Left ventricle myocardium superior (tissue), 1 donor: ENCODE data around the gene GNRH2. TPM values are rescaled to one million over a fixed set of nuclear protein-coding genes. Genes with fewer than 3 reads are reported as not detected.
"Not testable (repeated sequence)": the region's sequence is repeated elsewhere in the genome, so short reads cannot be mapped to it uniquely, and the experiment has no call there.

Experiments used
- ATAC-seq: fragments of 200-7000 bp; cut with Tn5 transposase; one replicate; pipeline ENCODE4 v1.9.1; 2020; ENCODE audit warnings: mild to moderate bottlenecking, moderate library complexity
- DNase-seq: peaks from one replicate; pipeline ENCODE4 v3.0.0-alpha.2; 2020
- intact Hi-C: fragments of 100-400 bp; cut with micrococcal nuclease; formaldehyde crosslinking; loops from one replicate; pipeline ENCODE4 v1.11.0; 2022
- total RNA-seq: library from RNA; stranded (reverse); fragmentation: NEBNext Ultra II Directional; extraction: Animal tissue kit (Norgen Biotek cat#: 25700); gene quantifications from one replicate; pipeline ENCODE4 v1.2.1, GENCODE V29; 2021
- donor health status: DM: no; HTN: yes; CAD: no; lungs with severe emphysema.

The GNRH2 gene
- total RNA-seq, 1 donor from 2014 or later: not detected

DNA sequence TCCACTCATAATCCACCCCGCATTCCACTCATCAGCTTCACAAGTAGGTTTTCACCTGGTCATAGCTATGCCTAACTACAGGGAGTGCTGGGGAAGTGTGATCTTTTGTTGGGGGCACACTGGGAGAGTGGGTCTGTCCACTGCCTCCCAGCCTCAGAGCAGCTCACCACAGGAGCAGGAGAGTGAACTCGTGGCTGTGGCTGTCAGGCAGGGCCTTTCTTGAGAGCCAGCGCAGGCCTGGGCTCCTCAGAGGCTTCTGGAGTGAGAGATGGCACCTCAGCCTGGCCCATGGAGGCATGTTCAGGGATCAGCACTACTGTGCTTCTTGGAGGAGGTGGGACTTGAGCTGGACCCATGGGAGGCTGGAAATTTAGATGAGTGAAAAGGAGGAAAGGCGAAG lies 4.0 kb upstream of the GNRH2 start:
- no peak for ATAC-seq
- intact Hi-C loops: no loop called here
- DNase-seq: no peak

DNA sequence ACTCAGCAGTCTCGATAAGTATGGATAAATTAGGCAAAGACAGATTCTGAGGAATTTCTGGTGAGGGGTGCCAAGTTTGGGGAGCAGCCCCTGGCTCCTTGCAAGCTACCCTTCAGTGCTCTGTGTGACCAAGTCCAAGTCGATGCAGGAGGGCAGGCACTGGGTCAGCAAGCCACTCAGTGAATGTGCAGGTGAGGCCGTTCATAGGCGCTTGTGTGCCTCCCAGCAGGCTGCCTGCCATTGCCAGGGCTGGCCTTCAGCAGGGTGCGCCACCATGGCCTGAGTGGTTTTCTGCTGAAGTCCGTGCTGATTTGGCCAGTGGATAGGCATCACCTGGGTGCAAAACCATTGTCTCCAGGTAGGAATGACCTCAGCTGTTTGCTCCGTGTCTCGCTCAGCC lies 3.3 kb upstream of the GNRH2 start:
- intact Hi-C loops: no loop called here
- DNase-seq (no peak), ATAC-seq (no peak)

DNA sequence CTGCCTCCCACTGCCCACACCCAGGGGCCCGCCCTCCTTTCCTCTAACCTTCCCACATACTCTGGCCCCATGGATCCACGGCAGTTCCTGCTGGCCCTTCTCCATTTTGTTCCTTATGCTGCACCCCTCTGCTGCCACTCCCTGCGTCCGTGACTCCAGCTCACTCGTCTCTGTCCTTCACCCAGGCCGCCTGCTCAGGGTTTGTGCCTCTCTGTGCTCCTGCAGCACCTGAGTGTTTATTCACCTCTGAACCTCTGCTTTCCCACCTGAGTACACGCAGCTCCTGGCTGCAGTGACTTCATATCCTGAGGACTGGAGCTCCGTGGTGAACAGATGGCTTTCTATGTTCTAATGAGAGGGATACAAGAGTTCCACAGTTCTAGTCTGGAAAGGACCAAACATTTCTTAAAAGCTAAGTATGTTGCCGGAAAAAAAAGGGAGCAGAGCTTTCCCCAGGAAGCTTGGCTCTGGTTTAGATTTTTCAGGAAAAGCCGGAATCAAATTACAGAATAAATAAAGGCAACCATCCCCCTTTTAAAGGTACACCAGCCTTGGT lies 1.5 kb upstream of the GNRH2 start:
- DNase-seq (no peak), ATAC-seq (no peak)
- intact Hi-C loops: no loop called here

DNA sequence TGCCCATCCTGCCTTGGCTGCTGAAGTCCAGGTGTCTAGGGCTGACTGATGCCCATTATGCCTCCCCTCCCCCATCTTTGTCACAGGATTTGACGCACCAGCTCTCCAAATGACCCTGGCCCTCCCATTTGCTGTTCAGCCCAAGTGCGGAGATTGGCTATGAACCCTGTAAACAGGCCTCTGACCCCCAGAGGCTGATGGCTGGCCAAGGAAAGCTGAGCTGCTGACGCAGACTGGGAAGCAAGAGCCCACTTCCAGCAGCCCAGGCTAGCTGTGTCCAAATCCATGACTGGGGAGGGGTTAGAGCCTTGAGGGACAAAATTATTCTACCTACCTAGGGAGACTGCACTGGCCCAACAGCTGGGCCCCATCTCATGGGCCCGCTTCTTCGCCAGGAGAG lies 797 bp upstream of the GNRH2 start:
- DNase-seq (peak; percentile 74), ATAC-seq (peak; percentile 6)
- intact Hi-C loops: no loop called here

DNA sequence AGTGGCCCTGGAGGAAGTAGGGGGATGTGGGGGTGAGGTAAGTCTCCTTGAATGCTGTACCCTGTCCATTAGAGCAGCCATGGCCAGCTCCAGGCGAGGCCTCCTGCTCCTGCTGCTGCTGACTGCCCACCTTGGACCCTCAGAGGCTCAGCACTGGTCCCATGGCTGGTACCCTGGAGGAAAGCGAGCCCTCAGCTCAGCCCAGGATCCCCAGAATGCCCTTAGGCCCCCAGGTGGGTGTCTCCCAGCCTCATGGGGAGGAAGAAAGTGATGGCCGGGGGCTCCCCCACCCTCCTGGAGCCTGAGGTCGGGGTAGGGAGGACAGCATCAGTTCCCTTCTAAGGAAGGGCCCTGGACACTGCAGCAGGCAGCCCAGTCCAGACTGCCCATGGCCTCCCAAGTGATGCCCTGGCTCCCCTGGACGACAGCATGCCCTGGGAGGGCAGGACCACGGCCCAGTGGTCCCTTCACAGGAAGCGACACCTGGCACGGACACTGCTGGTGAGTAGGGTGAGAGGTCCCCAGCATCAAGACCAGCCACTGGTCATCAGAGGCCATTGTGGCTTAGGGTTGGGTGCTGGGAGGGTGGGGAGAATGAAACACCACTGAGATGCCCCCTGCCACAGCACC lies 1.0 kb downstream of the GNRH2 start:
- no peak for DNase-seq
- ATAC-seq: no peak
- intact Hi-C loops: no loop called here

DNA sequence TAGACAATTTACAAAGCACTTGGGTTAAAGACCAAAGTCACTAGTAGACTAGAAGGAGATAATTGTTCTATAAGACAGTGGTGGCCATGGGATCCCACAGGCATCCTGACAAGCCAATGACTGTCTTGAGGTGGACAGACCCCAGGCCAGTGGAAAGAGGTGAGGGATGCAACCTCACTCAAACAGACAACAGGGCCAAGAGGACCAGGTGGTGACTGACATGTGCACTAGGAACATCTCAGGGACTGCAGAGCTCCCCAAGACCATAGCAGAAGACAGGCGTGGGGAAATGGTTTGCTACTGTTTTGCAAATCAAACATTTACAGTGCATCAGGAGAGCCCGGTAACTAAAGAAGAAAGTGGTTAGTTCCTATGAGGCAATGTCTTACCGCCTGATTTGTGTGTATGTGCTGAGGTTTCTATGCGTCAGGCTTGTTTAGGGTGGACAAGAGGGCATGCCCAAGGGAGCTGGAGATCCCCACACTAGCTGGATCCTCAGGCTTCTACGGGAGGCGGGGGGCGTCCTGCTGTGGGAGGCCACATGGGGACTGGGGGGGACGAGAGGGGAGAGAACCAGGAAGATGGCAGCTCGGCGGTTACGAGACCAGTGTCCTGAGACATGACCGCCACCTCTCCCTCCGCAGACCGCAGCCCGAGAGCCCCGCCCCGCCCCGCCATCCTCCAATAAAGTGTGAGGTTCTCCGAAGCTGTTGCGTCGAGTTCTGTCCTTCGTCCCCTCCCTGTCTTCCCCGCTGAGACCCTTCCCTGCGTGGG lies 1.8 kb downstream of the GNRH2 start:
- intact Hi-C loops: no loop called here
- no peak for DNase-seq
- ATAC-seq: peak; percentile 78

DNA sequence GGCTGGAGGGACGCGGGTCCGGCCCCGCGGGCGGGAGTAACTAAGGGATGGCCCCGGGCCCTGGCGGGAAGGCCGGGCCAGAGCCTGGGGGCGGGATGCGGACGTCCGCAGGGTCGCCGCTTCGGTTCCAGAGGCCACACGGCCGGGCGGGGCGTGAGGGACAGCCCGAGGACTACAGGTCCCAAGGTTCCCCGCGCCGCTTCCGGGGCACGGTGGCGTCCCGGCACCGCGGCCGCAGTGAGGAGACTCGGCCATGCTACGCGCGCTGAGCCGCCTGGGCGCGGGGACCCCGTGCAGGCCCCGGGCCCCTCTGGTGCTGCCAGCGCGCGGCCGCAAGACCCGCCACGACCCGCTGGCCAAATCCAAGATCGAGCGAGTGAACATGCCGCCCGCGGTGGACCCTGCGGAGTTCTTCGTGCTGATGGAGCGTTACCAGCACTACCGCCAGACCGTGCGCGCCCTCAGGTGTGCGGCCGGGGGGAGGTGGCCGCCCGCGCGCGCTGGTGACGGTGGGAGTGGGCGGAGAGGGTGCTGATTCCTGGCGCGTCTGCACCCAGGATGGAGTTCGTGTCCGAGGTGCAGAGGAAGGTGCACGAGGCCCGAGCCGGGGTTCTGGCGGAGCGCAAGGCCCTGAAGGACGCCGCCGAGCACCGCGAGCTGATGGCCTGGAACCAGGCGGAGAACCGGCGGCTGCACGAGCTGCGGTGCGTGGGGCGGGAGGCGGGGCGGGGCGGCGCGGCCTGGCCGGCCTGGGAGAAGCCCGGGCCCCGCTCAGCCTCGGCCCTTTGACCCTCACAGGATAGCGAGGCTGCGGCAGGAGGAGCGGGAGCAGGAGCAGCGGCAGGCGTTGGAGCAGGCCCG lies 2.6 kb downstream of the GNRH2 start, which contains the start of gene MRPS26:
Gene MRPS26, plus strand, starts transcription at position 237 of the 861 bp plus-strand sequence. Its CDS starts 17 bp downstream, at position 254.
- DNase-seq (peak; percentile 96), ATAC-seq (peak; percentile 95)
- intact Hi-C loops: no loop called here

DNA sequence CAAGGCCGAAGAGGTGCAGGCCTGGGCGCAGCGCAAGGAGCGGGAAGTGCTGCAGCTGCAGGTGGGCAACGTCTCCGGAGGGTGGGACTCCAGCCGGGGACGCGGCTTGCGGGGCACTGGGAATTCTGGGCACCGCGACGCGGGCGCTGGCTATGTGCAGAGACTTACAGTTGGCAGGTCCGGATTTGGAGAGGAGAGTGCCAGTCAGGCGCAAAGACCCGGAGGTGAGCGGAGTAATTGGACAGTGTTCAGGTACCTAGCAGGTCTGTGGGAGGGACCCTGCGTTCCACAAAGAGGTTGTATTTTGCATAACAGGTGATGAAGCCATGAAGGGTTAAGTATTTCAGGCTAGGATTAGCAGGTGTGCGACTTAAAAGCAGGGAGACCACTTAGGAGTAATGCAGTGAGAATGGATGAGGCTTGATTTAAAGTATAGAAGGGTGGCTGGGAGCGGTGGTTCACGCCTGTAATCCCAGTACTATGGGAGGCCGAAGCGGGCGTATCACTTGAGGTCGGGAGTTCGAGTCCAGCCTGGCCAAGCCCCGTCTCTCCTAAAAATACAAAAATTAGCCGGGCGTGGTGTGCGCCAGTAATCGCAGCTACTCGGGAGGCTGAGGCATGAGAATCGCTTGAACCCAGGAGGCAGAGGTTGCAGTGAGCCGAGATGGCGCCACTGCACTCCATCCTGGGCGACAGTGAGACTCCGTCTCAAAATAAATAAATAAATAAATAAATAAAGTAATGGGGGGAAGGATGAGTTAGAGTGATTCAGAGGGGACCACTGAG lies 3.4 kb downstream of the GNRH2 start:
- DNase-seq (no peak), ATAC-seq (no peak)
- intact Hi-C loops: no loop called here

DNA sequence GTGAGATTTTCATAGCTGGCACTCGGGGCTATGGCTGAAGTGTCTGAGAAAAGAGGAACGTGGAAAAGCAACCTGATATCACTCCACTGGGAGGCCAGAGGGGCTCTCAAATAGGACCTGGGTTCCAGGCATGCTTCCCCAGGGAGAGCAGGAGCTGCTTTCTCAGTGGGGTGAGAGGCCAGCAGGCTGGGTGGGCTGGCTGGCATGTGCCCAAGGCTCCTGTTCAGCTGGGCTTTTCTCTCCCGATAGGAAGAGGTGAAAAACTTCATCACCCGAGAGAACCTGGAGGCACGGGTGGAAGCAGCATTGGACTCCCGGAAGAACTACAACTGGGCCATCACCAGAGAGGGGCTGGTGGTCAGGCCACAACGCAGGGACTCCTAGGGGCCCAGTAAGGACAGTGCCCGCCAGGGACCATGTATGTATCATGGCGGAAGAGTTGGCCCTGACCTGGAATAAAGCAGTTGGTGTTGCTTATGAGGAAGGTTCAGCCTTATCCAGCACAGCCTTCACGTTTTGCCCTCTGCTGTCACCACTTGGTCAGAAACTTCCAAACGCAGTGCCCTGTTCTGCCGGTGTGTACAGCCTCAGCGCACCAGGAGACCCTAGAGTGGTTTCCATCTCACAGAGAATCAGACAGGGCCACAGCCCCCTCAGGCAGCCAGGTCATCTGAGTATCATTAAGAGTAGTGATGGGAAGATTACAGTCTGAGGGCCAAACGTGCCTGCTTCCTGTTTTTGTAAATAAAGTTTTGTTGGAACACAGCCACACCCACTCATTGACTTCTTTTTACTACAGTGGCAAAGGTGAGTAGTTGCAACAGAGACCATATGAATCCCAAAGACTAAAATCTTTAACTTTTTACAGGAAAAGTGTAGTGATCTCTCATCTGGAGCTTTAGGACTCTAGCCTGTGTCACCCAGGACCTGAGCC lies 4.3 kb downstream of the GNRH2 start:
- ATAC-seq: no peak

DNA sequence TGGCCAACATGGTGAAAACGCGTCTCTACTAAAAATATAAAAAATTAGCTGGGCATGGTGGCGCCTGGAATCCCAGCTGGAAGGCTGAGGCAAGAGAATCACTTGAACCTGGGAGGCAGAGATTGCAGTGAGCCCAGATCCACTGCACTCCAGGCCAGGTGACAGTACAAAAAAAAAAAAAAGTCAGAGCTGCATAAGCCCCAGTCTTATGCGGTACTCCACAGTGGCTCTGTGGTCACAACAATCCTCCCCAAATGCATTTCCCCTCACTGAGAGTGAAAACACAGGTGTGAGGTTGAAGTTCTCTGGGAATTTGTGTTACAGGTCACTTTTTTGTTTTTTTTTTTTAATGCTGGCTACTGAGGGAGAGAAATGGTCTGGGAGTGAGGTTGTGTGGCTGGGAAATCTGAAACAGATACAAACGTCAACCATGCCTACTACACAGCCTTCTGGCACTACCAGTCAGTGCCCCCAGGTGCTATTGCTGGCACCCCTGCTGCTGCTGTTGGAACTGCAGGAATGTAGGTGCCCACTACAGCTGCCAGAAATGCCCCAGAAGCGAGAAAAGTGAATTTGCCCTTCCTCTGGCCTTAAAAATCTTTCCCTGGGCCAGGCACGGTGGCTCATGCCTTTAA lies 8.1 kb downstream of the GNRH2 start:
- DNase-seq: no peak
- no peak for ATAC-seq
- intact Hi-C loops: loop anchor here (5.0 kb wide), 1 partner anchor 66 kb away; no protein-coding TSS in a partner anchor

More for the DNA sequence above, 4.3 kb downstream of the GNRH2 start:
- DNase-seq: no peak
- intact Hi-C loops: no loop called here

DNA sequence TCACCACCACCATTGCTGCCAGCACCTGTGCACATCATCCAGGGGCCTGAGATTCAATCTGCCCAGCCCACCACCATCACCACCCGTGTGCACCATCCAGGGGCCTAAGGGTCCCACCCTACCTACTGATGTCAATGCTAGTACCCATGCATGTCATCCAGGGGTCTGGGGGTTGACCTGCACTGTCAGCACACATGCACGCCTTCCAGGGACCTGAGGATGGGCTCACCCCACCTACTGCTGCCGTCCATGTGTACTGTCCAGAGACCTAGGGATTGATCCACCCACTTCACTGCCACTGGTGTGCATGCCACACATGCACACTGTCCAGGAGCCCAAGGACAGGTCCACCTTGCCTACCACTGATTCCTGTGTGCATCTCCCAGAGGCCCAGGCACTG lies 16.1 kb downstream of the GNRH2 start:
- DNase-seq: no peak

DNA sequence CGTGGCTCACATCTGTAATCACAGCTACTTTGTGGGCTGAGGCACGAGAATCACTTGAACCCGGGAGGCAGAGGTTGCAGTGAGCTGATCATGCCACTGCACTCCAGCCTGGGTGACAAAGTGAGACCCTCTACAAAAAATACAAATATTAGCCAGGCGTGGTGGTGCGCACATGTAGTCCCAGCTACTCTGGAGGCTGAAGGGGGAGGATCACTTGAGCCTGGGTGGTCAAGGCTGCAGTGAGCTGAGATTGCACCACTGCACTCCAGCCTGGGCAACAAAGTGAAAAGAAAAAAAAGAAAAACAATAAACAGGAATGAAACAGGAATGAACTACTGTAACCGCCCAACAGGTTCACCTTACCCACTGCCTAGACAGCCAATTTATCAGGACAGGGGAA lies 20.7 kb downstream of the GNRH2 start:
- ATAC-seq, intact Hi-C loops, DNase-seq: not testable (repeated sequence)

More for the DNA sequence above, 16.1 kb downstream of the GNRH2 start:
- intact Hi-C loops: no loop called here
- no peak for ATAC-seq

DNA sequence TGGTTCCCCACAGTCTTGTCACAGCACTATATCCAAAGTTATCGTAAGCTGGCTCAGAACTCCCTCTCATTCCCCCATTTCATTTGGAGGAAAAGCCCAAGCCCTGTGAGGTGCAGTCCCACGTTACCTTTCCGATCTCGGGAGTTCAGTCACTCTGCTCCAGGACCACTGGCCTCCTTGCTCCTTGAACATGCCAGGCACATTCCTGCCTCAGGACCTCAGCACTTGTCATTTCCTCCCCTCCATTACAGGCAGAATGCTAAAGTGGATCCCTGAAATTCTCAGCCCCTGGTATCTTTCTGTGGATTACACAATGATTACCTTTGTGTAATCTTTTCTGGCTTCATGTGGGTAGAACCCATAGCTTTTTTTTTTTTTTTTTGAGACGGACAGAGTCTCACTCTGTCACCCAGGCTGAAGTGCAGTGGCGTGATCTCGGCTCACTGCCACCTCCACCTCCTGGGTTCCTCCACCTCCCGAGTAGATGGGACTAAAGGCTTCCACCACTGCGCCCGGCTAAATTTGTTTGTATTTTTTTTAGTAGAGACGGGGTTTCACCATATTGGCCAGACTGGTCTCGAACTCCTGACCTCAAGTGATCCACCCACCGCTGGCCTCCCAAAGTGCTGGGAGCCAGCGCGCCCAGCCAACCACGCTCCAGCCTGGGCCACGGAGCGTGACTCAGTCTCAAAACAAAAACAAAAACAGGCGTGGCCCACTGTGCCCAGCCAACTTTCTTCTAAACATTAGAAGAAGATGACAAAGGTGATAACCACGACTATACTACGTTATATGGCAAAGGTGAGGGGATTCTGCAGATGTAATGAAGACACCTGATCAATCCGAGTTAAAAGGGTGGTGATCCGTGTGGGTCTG lies 24.0 kb downstream of the GNRH2 start:
- intact Hi-C loops: no loop called here
- no peak for ATAC-seq

DNA sequence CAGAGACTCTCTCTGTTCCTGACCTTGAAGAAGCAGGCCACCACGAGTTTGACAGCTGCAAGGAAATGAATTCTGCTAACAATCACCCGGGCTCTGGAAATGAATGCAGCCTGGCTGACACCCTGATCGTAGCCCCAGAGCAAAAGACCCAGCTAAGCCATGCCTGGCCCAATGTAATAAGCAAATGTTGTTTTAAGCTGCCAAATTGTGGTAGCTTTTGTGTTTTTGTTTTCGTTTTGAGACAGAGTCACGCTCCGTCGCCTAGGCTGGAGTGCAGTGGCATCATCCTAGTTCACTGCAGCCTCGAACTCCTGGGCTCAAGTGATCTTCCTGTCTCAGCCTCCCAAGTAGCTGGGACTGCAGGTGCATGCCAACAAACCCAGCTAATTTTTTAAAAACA lies 24.7 kb downstream of the GNRH2 start:
- DNase-seq (no peak), ATAC-seq (no peak)
- intact Hi-C loops: no loop called here

More for the DNA sequence above, 24.0 kb downstream of the GNRH2 start:
- no peak for DNase-seq

DNA sequence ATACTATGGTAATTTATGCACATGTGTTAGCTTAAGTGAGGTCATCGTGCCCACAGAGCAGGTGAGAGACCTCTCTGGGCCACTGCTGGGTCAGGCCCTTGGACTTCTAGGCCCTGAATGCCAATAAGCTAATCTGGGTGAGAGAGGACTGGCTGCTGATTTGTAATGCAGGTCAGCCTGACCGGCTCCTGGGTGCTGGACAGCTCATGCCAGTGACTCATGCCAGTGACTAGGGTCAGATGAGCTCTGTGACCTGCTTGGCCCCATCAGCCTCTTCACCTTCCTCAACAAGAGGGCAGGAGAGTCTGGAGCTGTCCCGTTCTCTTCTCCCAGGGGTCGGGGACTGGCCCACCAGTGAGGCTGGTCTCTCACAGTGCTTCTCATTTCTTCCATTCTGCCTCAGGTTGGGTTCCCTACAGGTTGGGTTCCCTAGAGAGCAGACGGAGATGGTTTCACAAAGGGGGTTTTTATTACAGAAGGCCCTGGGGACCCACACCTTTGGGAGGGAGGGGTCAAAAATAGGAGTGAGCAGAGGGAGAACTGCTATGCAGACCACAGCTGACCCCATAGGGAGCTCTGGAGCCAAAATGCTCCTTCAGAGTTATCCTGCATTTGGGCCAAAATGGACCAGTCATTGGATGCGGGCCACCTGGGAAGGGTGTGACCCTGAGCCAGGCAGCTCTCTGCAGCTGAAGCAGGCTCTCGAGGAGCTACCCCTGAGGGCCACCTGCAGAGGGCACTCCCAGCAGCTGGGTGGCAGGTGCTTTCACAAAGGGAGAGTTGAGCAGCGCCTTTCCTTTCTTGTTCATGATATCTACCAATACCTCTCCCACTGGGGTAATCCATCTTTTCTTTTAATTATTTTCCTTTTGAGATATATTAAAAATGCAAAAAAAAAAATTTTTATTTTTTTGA lies 25.8 kb downstream of the GNRH2 start:
- DNase-seq: no peak
- ATAC-seq: peak; percentile 38
- intact Hi-C loops: no loop called here
